IMR-90 (cell line): Measurements from ENCODE around the gene AUTS2. TPM values are rescaled to one million over a fixed set of nuclear protein-coding genes. Genes with fewer than 3 reads are reported as not detected.

Source experiments
- ATAC-seq: fragments of 200-7000 bp; cut with Tn5 transposase; 2 replicates; pipeline ENCODE4 v1.9.1; 2020; ENCODE audit warnings: low read depth, mild to moderate bottlenecking, moderate library complexity
- BruUV-seq: library from RNA; stranded (reverse); fragments of 400-500 nt; replicated peaks from 2 replicates; lab custom pipeline; 2021; lab: Mats Ljungman, UMichigan
- CTCF ChIA-PET: fragments of 300-600 bp; formaldehyde crosslinking; extraction: SDS; loops from one replicate; lab custom pipeline; 2021; ENCODE audit warnings: antibody characterized with exemption; lab: Yijun Ruan, JAX
- POLR2A ChIA-PET: fragments of 300-600 bp; sonication (Branson Sonifier 250); formaldehyde crosslinking; loops from one replicate; lab custom pipeline; 2022; ENCODE audit warnings: antibody characterized with exemption; ENCODE audit not compliant: unreplicated experiment; lab: Charles Lee
- DNase-seq: peaks from one replicate; pipeline ENCODE4 v3.0.0; 2013
- H2AFZ ChIP-seq: replicated peaks from 2 replicates; pipeline ENCODE3; 2013; ENCODE audit warnings: low read length, mild to moderate bottlenecking; ENCODE audit not compliant: poor library complexity
- H2AK5ac ChIP-seq: 2 replicates; pipeline ENCODE4 v1.6.1; 2013; ENCODE audit warnings: low read depth, low read length, inconsistent platforms
- H2AK9ac ChIP-seq: replicated peaks from 2 replicates; pipeline ENCODE3; 2013; ENCODE audit warnings: mild to moderate bottlenecking, low read depth, low read length, moderate library complexity; ENCODE audit not compliant: poor library complexity
- H2BK120ac ChIP-seq: 2 replicates; pipeline ENCODE4 v1.6.1; 2013; ENCODE audit warnings: low read depth, low read length, inconsistent platforms
- H2BK15ac ChIP-seq: 3 replicates; pipeline ENCODE4 v1.6.1; 2013; ENCODE audit warnings: low read depth, low read length, inconsistent platforms
- H2BK20ac ChIP-seq: 2 replicates; pipeline ENCODE4 v1.6.1; 2013; ENCODE audit warnings: low read depth, mild to moderate bottlenecking, inconsistent platforms, low read length, moderate library complexity
- H2BK5ac ChIP-seq: 2 replicates; pipeline ENCODE4 v1.6.1; 2013; ENCODE audit warnings: mild to moderate bottlenecking, low read depth, low read length, inconsistent platforms; ENCODE audit not compliant: poor library complexity, severe bottlenecking
- H3K14ac ChIP-seq: replicated peaks from 2 replicates; pipeline ENCODE4 v1.6.1; 2013; ENCODE audit warnings: low read depth, low read length, inconsistent platforms
- H3K18ac ChIP-seq: 2 replicates; pipeline ENCODE4 v1.6.1; 2013; ENCODE audit warnings: low read depth, low read length, control low read depth
- H3K23ac ChIP-seq: 2 replicates; pipeline ENCODE4 v1.6.1; 2013; ENCODE audit warnings: low read depth, low read length, inconsistent platforms
- H3K27ac ChIP-seq: 2 replicates; pipeline ENCODE4 v1.5.1; 2013; ENCODE audit warnings: mild to moderate bottlenecking, control low read depth, low read length; ENCODE audit not compliant: insufficient read depth
- H3K27me3 ChIP-seq: 2 replicates; pipeline ENCODE4 v1.6.1; 2013; ENCODE audit warnings: low read length; ENCODE audit not compliant: control insufficient read depth, insufficient read depth
- H3K36me3 ChIP-seq: 2 replicates; pipeline ENCODE4 v1.6.1; 2013; ENCODE audit warnings: low read length, mixed read lengths; ENCODE audit not compliant: control insufficient read depth, insufficient read depth
- H3K4ac ChIP-seq: 2 replicates; pipeline ENCODE4 v1.6.1; 2013; ENCODE audit warnings: low read depth, low read length, inconsistent platforms
- H3K4me1 ChIP-seq: 2 replicates; pipeline ENCODE4 v1.6.1; 2013; ENCODE audit warnings: low read length, mixed read lengths; ENCODE audit not compliant: control insufficient read depth, insufficient read depth
- H3K4me2 ChIP-seq: 2 replicates; pipeline ENCODE4 v1.6.1; 2013; ENCODE audit warnings: low read depth, mild to moderate bottlenecking, control low read depth, low read length, moderate library complexity
- H3K4me3 ChIP-seq: 2 replicates; pipeline ENCODE4 v1.5.1; 2013; ENCODE audit warnings: low read depth, mild to moderate bottlenecking, control low read depth, low read length, moderate library complexity; ENCODE audit not compliant: insufficient read depth
- H3K56ac ChIP-seq: 2 replicates; pipeline ENCODE4 v1.6.1; 2013; ENCODE audit warnings: low read length, inconsistent platforms; ENCODE audit not compliant: insufficient read depth; ENCODE audit errors: extremely low read depth
- H3K79me1 ChIP-seq, 2 experiments: 2 replicates each; pipeline ENCODE4 v1.6.1; 2013; ENCODE audit warnings: low read length in 2 of 2, inconsistent platforms in 1 of 2, low read depth in 1 of 2
- H3K9ac ChIP-seq: 2 replicates; pipeline ENCODE4 v1.6.1; 2013; ENCODE audit warnings: low read depth, low read length, control low read depth
- H3K9me1 ChIP-seq: 2 replicates; pipeline ENCODE4 v1.6.1; 2013; ENCODE audit warnings: low read length, inconsistent platforms; ENCODE audit not compliant: insufficient read depth
- H3K9me3 ChIP-seq: 2 replicates; pipeline ENCODE4 v1.6.1; 2013; ENCODE audit warnings: low read length; ENCODE audit not compliant: control insufficient read depth, insufficient read depth
- H4K20me1 ChIP-seq: 2 replicates; pipeline ENCODE4 v1.6.1; 2013; ENCODE audit warnings: low read length, inconsistent platforms; ENCODE audit not compliant: insufficient read depth
- H4K5ac ChIP-seq: 2 replicates; pipeline ENCODE4 v1.6.1; 2013; ENCODE audit warnings: mild to moderate bottlenecking, low read depth, low read length, control low read depth
- H4K8ac ChIP-seq, 2 experiments: 2 replicates each; pipeline ENCODE4 v1.6.1; 2013; ENCODE audit warnings: low read depth in 2 of 2, low read length in 2 of 2, control low read depth in 1 of 2, inconsistent platforms in 1 of 2
- H4K91ac ChIP-seq: 2 replicates; pipeline ENCODE4 v1.6.1; 2013; ENCODE audit warnings: low read depth, low read length, inconsistent platforms; ENCODE audit not compliant: insufficient read depth
- BHLHE40 ChIP-seq: fragments of 150-350 bp; IDR thresholded peaks from 2 replicates; pipeline ENCODE4 v1.6.1; 2016; ENCODE audit warnings: mild to moderate bottlenecking, low read depth, low read length
- CEBPB ChIP-seq: IDR thresholded peaks from 2 replicates; pipeline ENCODE4 v1.6.1; 2012; ENCODE audit warnings: low read depth, low read length, improper control_type of control experiment
- CHD1 ChIP-seq: IDR thresholded peaks from 2 replicates; pipeline ENCODE4 v1.6.1; 2012; ENCODE audit warnings: low read depth, low read length, improper control_type of control experiment
- FOS ChIP-seq: fragments of 150-350 bp; IDR thresholded peaks from 2 replicates; pipeline ENCODE4 v1.6.1; 2016; ENCODE audit warnings: low read depth, low read length
- MAFK ChIP-seq: IDR thresholded peaks from 2 replicates; pipeline ENCODE4 v1.6.1; 2012; ENCODE audit warnings: low read depth, low read length, improper control_type of control experiment
- MAZ ChIP-seq: IDR thresholded peaks from 2 replicates; pipeline ENCODE4 v1.6.1; 2012; ENCODE audit warnings: low read depth, mild to moderate bottlenecking, low read length, improper control_type of control experiment, moderate library complexity, borderline replicate concordance
- MXI1 ChIP-seq: IDR thresholded peaks from 2 replicates; pipeline ENCODE4 v1.6.1; 2012; ENCODE audit warnings: low read depth, mild to moderate bottlenecking, low read length, moderate library complexity, borderline replicate concordance
- NFE2L2 ChIP-seq: fragments of 150-350 bp; IDR thresholded peaks from 2 replicates; pipeline ENCODE4 v1.6.1; 2016; ENCODE audit warnings: low read depth, mild to moderate bottlenecking, low read length
- POLR2A ChIP-seq: IDR thresholded peaks from 2 replicates; pipeline ENCODE4 v1.6.1; 2012; ENCODE audit warnings: mild to moderate bottlenecking, low read depth, low read length
- RAD21 ChIP-seq: IDR thresholded peaks from 2 replicates; pipeline ENCODE4 v1.6.1; 2012; ENCODE audit warnings: low read length, improper control_type of control experiment
- RCOR1 ChIP-seq: IDR thresholded peaks from 2 replicates; pipeline ENCODE4 v1.6.1; 2012; ENCODE audit warnings: mild to moderate bottlenecking, low read length, improper control_type of control experiment; ENCODE audit not compliant: insufficient replicate concordance
- RFX5 ChIP-seq: IDR thresholded peaks from 2 replicates; pipeline ENCODE4 v1.8.0; 2012; ENCODE audit warnings: low read depth, mild to moderate bottlenecking, low read length, moderate library complexity
- SMC3 ChIP-seq: fragments of 150-350 bp; IDR thresholded peaks from 2 replicates; pipeline ENCODE4 v1.6.1; 2016; ENCODE audit warnings: low read depth, mild to moderate bottlenecking, antibody characterized with exemption, low read length, moderate library complexity
- WGBS, 2 experiments: methylation state at CpG; one replicate each; pipeline versions ENCODE4 v1.1.5 to v1.1.7; 2013; ENCODE audit warnings: missing lambda C conversion rate in 2 of 2; ENCODE audit not compliant: insufficient read length in 1 of 2; ENCODE audit errors: extremely low coverage in 2 of 2; 5-methylcytosine and 5-hydroxymethylcytosine counted together
- dilution Hi-C: fragments of 300-500 bp; cut with HindIII; formaldehyde crosslinking; loops from one replicate; pipeline ENCODE4 v1.14.3; 2018; ENCODE audit warnings: low sequenced_read_pairs; ENCODE audit not compliant: unreplicated experiment
- in situ Hi-C: fragments of 300-500 bp; cut with MboI; formaldehyde crosslinking; loops from 3 replicates; pipeline ENCODE4 v1.14.3; 2019; ENCODE audit warnings: low sequenced_read_pairs, inconsistent platforms, mixed read lengths
- intact Hi-C: fragments of 100-400 bp; cut with micrococcal nuclease; formaldehyde crosslinking; loops from 2 replicates; pipeline ENCODE4 v1.10.0; 2022
- polyA plus RNA-seq, 3 experiments: library from polyadenylated mRNA; depleted of rRNA; stranded (reverse); fragments of >200 nt; gene quantifications; 2 replicates each; pipeline ENCODE4 v1.2.3, GENCODE V29; 2012; ENCODE audit warnings: low replicate concordance in 1 of 3
- total RNA-seq: library from RNA; depleted of rRNA; stranded (reverse); fragments of >200 nt; gene quantifications from 2 replicates; pipeline ENCODE4 v1.2.3, GENCODE V29; 2012
- TF ChIP-seq, protein P1 (sequence below): conservative IDR thresholded peaks from 2 replicates; pipeline ENCODE4 v1.5.1; 2012; ENCODE audit warnings: mild to moderate bottlenecking, low read depth, low read length, improper control_type of control experiment
- TF ChIP-seq, protein P2 (sequence below): fragments of 150-350 bp; IDR thresholded peaks from 2 replicates; pipeline ENCODE4 v1.6.1; 2016; ENCODE audit warnings: low read depth, mild to moderate bottlenecking, low read length, moderate library complexity, borderline replicate concordance
- TF ChIP-seq, protein P3 (sequence below): fragments of 150-350 bp; IDR thresholded peaks from 2 replicates; pipeline ENCODE4 v1.6.1; 2017; ENCODE audit warnings: mild to moderate bottlenecking, antibody characterized with exemption, low read length, low read depth

AUTS2 gene
- total and polyA plus RNA-seq, 2 of the 4 experiments (the other 2 are of a cell fraction): 0.90 to 3.0 TPM

DNA sequence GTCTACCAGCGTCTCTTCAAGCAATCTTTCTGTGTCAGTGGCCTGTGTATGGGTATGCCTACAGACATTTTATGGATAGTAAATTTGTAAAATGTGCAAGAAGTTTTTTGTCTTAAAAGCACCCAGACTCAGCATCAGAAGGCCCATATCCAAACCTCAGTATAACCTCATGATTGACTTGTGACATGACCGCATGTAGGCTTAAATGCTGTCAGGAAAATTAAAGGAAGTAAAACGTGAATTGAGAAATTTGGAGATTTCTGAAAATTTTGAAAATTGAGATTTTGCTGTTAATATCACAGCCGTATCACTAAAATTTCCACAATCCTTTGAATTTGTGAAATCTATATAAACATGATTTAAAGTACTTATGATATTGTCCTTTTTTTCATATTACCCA lies 410.2 kb downstream of the AUTS2 start:
- ATAC-seq (no peak), DNase-seq (no peak)
- H3K56ac ChIP-seq: no peak overlapping the region
- H3K4ac ChIP-seq: no peak overlapping the region
- intact Hi-C loops (no loop called here), dilution Hi-C loops (no loop called here), in situ Hi-C loops (no loop called here)
- H4K20me1 ChIP-seq: no peaks in the 10 kb centered on the region
- no peak overlapping the region for H2AK5ac ChIP-seq
- H3K9ac ChIP-seq: no peak overlapping the region
- H4K5ac ChIP-seq: no peak overlapping the region
- H3K4me3 ChIP-seq: no peak overlapping the region
- H3K27ac ChIP-seq: no peak overlapping the region
- POLR2A ChIA-PET: no interaction called here
- no peak overlapping the region for H3K23ac ChIP-seq
- no CpG with 5 or more reads among the region's 4 CpGs for WGBS, 2 experiments
- H3K27me3 ChIP-seq: no peaks in the 10 kb centered on the region
- no peak overlapping the region for H2BK15ac ChIP-seq
- H3K79me1 ChIP-seq: no peaks in the 10 kb centered on the region
- H3K4me2 ChIP-seq: no peak overlapping the region
- H2BK20ac ChIP-seq: no peak overlapping the region
- no peaks in the 10 kb centered on the region for H3K4me1 ChIP-seq
- no peak overlapping the region for H4K8ac ChIP-seq
- H2AFZ ChIP-seq: no peak overlapping the region
- H2AK9ac ChIP-seq: no peak overlapping the region
- H4K91ac ChIP-seq: no peak overlapping the region
- H2BK5ac ChIP-seq: no peak overlapping the region
- BruUV-seq: no TSS peak
- H3K36me3 ChIP-seq: no peaks in the 10 kb centered on the region
- CTCF ChIA-PET: no interaction called here
- H3K18ac ChIP-seq: no peak overlapping the region
- TF ChIP-seq CHD1: no peak
- TF ChIP-seq, protein P1, sequence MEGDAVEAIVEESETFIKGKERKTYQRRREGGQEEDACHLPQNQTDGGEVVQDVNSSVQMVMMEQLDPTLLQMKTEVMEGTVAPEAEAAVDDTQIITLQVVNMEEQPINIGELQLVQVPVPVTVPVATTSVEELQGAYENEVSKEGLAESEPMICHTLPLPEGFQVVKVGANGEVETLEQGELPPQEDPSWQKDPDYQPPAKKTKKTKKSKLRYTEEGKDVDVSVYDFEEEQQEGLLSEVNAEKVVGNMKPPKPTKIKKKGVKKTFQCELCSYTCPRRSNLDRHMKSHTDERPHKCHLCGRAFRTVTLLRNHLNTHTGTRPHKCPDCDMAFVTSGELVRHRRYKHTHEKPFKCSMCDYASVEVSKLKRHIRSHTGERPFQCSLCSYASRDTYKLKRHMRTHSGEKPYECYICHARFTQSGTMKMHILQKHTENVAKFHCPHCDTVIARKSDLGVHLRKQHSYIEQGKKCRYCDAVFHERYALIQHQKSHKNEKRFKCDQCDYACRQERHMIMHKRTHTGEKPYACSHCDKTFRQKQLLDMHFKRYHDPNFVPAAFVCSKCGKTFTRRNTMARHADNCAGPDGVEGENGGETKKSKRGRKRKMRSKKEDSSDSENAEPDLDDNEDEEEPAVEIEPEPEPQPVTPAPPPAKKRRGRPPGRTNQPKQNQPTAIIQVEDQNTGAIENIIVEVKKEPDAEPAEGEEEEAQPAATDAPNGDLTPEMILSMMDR: no peak
- TF ChIP-seq, protein P2, sequence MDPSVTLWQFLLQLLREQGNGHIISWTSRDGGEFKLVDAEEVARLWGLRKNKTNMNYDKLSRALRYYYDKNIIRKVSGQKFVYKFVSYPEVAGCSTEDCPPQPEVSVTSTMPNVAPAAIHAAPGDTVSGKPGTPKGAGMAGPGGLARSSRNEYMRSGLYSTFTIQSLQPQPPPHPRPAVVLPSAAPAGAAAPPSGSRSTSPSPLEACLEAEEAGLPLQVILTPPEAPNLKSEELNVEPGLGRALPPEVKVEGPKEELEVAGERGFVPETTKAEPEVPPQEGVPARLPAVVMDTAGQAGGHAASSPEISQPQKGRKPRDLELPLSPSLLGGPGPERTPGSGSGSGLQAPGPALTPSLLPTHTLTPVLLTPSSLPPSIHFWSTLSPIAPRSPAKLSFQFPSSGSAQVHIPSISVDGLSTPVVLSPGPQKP: no peak
- no peak for TF ChIP-seq FOS
- no peak for TF ChIP-seq MAZ
- TF ChIP-seq, protein P3, sequence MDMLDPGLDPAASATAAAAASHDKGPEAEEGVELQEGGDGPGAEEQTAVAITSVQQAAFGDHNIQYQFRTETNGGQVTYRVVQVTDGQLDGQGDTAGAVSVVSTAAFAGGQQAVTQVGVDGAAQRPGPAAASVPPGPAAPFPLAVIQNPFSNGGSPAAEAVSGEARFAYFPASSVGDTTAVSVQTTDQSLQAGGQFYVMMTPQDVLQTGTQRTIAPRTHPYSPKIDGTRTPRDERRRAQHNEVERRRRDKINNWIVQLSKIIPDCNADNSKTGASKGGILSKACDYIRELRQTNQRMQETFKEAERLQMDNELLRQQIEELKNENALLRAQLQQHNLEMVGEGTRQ: no peak
- TF ChIP-seq MXI1: no peak
- TF ChIP-seq RCOR1: no peak
- no peak for TF ChIP-seq NFE2L2
- TF ChIP-seq POLR2A: no peak
- TF ChIP-seq RAD21: no peak
- no peak for TF ChIP-seq RFX5
- no peak for TF ChIP-seq CEBPB
- TF ChIP-seq MAFK: no peak
- TF ChIP-seq BHLHE40: no peak
- TF ChIP-seq SMC3: no peak
- no peak overlapping the region for H2BK120ac ChIP-seq
- no peak overlapping the region for H3K14ac ChIP-seq
- H3K9me1 ChIP-seq: no peaks in the 10 kb centered on the region
- H3K9me3 ChIP-seq: no peaks in the 10 kb centered on the region
